IPS-18a (cell line): Measurements from ENCODE around the gene HPF1.
"Not testable (repeated sequence)": the region's sequence is repeated elsewhere in the genome, so short reads cannot be mapped to it uniquely, and the experiment has no call there.

Experiments used
- H3K27ac ChIP-seq: one replicate; pipeline ENCODE4 v1.5.1; 2013; ENCODE audit warnings: low read length
- H3K27me3 ChIP-seq: one replicate; pipeline ENCODE4 v1.6.1; 2013; ENCODE audit warnings: mild to moderate bottlenecking, low read length; ENCODE audit not compliant: control insufficient read depth, insufficient read depth
- H3K36me3 ChIP-seq: one replicate; pipeline ENCODE4 v1.6.1; 2013; ENCODE audit warnings: low read depth, low read length; ENCODE audit not compliant: control insufficient read depth
- H3K4me1 ChIP-seq: one replicate; pipeline ENCODE4 v1.6.1; 2013; ENCODE audit warnings: low read depth, low read length; ENCODE audit not compliant: control insufficient read depth
- H3K4me3 ChIP-seq: one replicate; pipeline ENCODE4 v1.5.1; 2013; ENCODE audit warnings: low read length
- H3K9ac ChIP-seq: one replicate; pipeline ENCODE4 v1.6.1; 2013; ENCODE audit warnings: mild to moderate bottlenecking, low read length, moderate library complexity
- H3K9me3 ChIP-seq: one replicate; pipeline ENCODE4 v1.6.1; 2013; ENCODE audit warnings: low read depth, low read length; ENCODE audit not compliant: control insufficient read depth

The HPF1 gene

GRCh38 chr4:169757575-169758184 lies at the start of gene HPF1:
Gene HPF1, minus strand, starts transcription at chr4:169757944. Its CDS starts 67 bp downstream, at chr4:169757877.
- H3K4me3 ChIP-seq = peak within 1 kb of the TSS; percentile 82
- peak within 1 kb of the TSS; percentile 85 for H3K9ac ChIP-seq
- no peaks in the 10 kb centered on the region for H3K27me3 ChIP-seq
- H3K4me1 ChIP-seq = peaks cover 9% of the 10 kb centered on the region
- H3K36me3 ChIP-seq = no peaks in the 10 kb centered on the region
- H3K27ac ChIP-seq = peak within 1 kb of the TSS; percentile 51
- H3K9me3 ChIP-seq = no peaks in the 10 kb centered on the region

DNA sequence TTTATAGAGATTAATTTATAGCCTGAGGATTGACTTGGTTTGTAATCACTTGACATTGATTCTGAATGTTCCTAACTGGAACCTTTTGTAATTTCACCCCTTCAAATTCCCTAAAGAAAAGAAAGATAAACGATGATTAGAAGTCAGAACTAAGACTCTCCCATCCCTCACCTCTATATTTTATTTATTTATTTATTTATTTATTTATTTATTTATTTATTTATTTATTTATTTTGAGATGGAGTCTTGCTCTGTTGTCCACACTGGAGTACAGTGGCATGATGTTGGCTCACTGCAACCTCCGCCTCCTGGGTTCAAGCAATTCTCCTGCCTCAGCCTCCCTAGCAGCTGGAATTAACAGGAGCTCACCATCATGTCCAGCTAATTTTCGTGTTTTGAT lies 49.0 kb upstream of the HPF1 start:
- not testable (repeated sequence) for H3K27ac ChIP-seq, H3K27me3 ChIP-seq, H3K36me3 ChIP-seq, H3K9me3 ChIP-seq, H3K9ac ChIP-seq, H3K4me1 ChIP-seq, H3K4me3 ChIP-seq

- H3K27ac ChIP-seq = no peak overlapping the region
- no peaks in the 10 kb centered on the region for H3K36me3 ChIP-seq
- no peaks in the 10 kb centered on the region for H3K27me3 ChIP-seq
- no peak overlapping the region for H3K9ac ChIP-seq
- no peaks in the 10 kb centered on the region for H3K4me1 ChIP-seq
- H3K4me3 ChIP-seq = no peak overlapping the region
- H3K9me3 ChIP-seq = peaks cover 3% of the 10 kb centered on the region
These were observed 45.7 kb upstream of the HPF1 start for GRCh38 chr4:169803413-169803812.

DNA sequence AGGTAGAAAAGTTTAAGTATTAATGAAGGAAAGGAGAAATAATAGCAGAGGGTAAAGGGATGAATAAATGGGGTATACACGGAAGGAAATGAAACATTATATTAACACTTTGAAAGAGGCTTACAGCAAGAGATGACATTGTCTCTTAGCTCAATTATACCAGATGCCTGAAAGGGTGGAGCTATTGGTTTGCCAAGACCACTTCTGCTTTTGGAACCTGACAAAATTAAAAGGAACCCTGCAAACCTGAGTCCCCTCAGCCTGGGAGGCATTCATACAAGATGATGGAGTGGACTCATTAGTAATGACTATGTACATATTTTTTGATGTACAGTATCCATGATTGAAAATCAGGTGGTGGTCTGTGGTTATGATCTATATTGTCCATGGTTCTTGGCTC lies 45.1 kb upstream of the HPF1 start:
- H3K27ac ChIP-seq = no peak overlapping the region

DNA sequence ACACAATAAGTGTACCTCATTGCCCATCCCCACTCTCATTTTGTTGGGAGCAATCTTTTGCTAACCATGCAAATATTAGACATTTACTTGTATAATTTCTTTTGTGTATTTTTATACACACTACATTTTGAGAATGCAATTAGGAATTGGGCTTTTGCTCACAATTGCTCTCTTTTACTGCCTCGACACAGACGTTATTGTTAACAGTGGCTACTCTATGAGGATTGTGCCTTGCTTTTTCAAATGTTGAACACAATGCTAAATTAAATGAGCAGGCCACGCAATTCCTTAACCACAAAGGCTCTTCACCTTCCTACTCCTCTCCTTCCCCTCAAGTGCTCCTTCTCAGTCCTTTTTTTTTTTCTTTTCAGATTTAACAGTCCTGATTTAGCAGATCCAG lies 42.8 kb upstream of the HPF1 start:
- Histone ChIP-seq H3K4me3 (no peak overlapping the region), H3K27me3 (no peaks in the 10 kb centered on the region), H3K27ac (no peak overlapping the region), H3K9me3 (no peaks in the 10 kb centered on the region), H3K36me3 (no peaks in the 10 kb centered on the region), H3K4me1 (no peaks in the 10 kb centered on the region), H3K9ac (no peak overlapping the region)

More for the DNA sequence above, 45.1 kb upstream of the HPF1 start:
- Histone ChIP-seq H3K4me1 (no peaks in the 10 kb centered on the region), H3K9me3 (peaks cover 3% of the 10 kb centered on the region), H3K27me3 (no peaks in the 10 kb centered on the region), H3K9ac (no peak overlapping the region), H3K36me3 (no peaks in the 10 kb centered on the region), H3K4me3 (no peak overlapping the region)

DNA sequence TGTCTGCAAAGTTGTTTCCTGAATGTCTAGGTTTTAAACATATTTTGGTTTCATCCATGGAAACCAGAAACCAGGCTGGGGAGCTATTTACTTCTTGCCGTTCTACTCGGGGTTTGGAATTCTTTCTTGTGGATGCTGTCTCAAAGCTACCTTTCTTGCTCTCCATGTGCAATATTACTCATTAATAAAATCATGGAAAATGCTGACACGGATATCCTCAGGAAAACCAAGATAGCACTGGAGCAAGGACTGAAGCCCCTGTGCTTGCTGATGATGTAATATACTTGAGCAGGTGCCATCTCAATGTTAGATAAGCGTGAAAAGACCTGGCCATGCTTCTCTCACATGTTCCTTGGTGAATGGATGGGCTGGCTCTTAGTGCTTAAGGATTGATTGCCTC lies 41.5 kb upstream of the HPF1 start:
- Histone ChIP-seq H3K27me3 (no peaks in the 10 kb centered on the region), H3K9ac (no peak overlapping the region), H3K36me3 (no peaks in the 10 kb centered on the region), H3K9me3 (no peaks in the 10 kb centered on the region), H3K4me1 (no peaks in the 10 kb centered on the region), H3K27ac (no peak overlapping the region), H3K4me3 (no peak overlapping the region)

- Histone ChIP-seq H3K4me3 (no peak overlapping the region), H3K36me3 (no peaks in the 10 kb centered on the region), H3K27ac (no peak overlapping the region), H3K9me3 (no peaks in the 10 kb centered on the region), H3K9ac (no peak overlapping the region), H3K4me1 (peaks cover 3% of the 10 kb centered on the region), H3K27me3 (peaks cover 13% of the 10 kb centered on the region)
These were observed 37.8 kb upstream of the HPF1 start for GRCh38 chr4:169795585-169795984.

GRCh38 chr4:169791527-169792156 lies 33.9 kb upstream of the HPF1 start:
- H3K27me3 ChIP-seq = peaks cover 22% of the 10 kb centered on the region
- H3K4me3 ChIP-seq = peak overlapping the region; percentile 51
- H3K36me3 ChIP-seq = no peaks in the 10 kb centered on the region
- H3K9me3 ChIP-seq = no peaks in the 10 kb centered on the region
- H3K4me1 ChIP-seq = peaks cover 3% of the 10 kb centered on the region
- no peak overlapping the region for H3K9ac ChIP-seq
- H3K27ac ChIP-seq = no peak overlapping the region

DNA sequence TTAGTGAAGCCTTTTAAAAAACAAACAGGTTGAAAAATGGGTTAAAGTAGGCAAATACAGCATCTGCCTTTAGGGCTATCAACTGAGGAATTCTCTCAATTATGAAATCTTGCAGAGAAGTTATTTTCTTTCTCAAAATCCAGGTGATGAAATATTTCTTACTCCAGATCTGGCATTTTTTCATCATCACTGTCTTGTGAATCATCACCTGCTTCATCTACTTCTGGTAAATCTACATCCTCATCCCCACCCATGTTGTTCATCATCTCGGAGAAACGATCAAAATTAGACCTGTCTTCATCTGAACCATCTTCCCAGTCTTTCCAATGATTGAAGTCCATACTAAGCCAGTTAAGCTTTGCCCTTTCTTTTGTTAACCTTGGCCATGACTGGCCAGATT lies 33.3 kb upstream of the HPF1 start:
- H3K27ac ChIP-seq = no peak overlapping the region
- H3K4me3 ChIP-seq = peak overlapping the region; percentile 51

GRCh38 chr4:169774466-169775445 lies 17.0 kb upstream of the HPF1 start:
- no peak overlapping the region for H3K9ac ChIP-seq
- no peaks in the 10 kb centered on the region for H3K4me1 ChIP-seq
- H3K27me3 ChIP-seq = no peaks in the 10 kb centered on the region
- no peak overlapping the region for H3K4me3 ChIP-seq
- H3K27ac ChIP-seq = no peak overlapping the region
- no peaks in the 10 kb centered on the region for H3K36me3 ChIP-seq
- no peaks in the 10 kb centered on the region for H3K9me3 ChIP-seq

More for the DNA sequence above, 33.3 kb upstream of the HPF1 start:
- H3K9ac ChIP-seq = no peak overlapping the region
- peaks cover 22% of the 10 kb centered on the region for H3K27me3 ChIP-seq
- H3K4me1 ChIP-seq = peaks cover 3% of the 10 kb centered on the region
- no peaks in the 10 kb centered on the region for H3K9me3 ChIP-seq
- no peaks in the 10 kb centered on the region for H3K36me3 ChIP-seq

DNA sequence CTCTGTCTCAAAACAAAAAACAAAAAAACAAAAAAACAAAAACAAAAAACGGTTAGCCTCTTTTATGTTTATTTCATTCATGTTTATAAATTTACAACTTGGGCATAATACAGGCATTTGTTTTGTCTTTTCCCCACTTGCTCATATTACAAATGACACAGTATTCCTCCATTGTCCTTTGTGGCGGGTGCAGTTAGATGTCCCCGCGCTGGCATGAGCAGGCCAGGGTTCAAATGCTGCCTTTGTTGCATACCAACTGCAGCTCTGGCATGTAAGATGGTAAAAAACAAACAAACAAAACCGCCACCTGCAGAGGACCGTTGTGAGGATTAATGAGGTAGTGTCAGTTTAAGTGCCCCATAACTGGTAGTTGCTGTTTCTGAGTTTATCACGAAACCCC lies 16.1 kb upstream of the HPF1 start:
- Histone ChIP-seq H3K9ac (no peak overlapping the region), H3K4me3 (no peak overlapping the region), H3K9me3 (no peaks in the 10 kb centered on the region), H3K27me3 (no peaks in the 10 kb centered on the region), H3K27ac (no peak overlapping the region), H3K36me3 (no peaks in the 10 kb centered on the region), H3K4me1 (no peaks in the 10 kb centered on the region)
